Testis (tissue), 3 donors: ENCODE measurements around the gene MEF2A. TPM values are rescaled to one million over a fixed set of nuclear protein-coding genes. Genes with fewer than 3 reads are reported as not detected.

Experiments used
- DNase-seq: peaks from one replicate; pipeline ENCODE4 v3.0.0-alpha.2; 2019
- H3K27ac ChIP-seq, 2 donors: fragments of 200-600 bp; sonication (generic); one replicate each; pipeline ENCODE4 v1.5.1; 2019
- H3K27me3 ChIP-seq: fragments of 200-600 bp; sonication (generic); one replicate; pipeline ENCODE4 v1.5.1; 2019
- H3K36me3 ChIP-seq: fragments of 200-600 bp; sonication (generic); one replicate; pipeline ENCODE4 v1.5.1; 2017; ENCODE audit warnings: low read depth; ENCODE audit errors: missing control alignments
- H3K4me1 ChIP-seq: fragments of 200-600 bp; sonication (generic); one replicate; pipeline ENCODE4 v1.5.1; 2019
- H3K4me3 ChIP-seq, 2 donors: fragments of 200-600 bp; sonication (generic); one replicate each; pipeline ENCODE4 v1.5.1; 2017 to 2019
- H3K9me3 ChIP-seq: fragments of 200-600 bp; sonication (generic); one replicate; pipeline ENCODE4 v1.5.1; 2017
- CTCF ChIP-seq, 3 experiments: fragments of 450-650 bp in 2 of 3; fragments of 200-600 bp in 1 of 3; sonication (generic) in 1 of 3; IDR thresholded peaks; one replicate each; pipeline ENCODE4 v1.5.1; 2016 to 2019; ENCODE audit warnings: antibody characterized with exemption in 3 of 3, mild to moderate bottlenecking in 2 of 3, moderate library complexity in 1 of 3
- POLR2A ChIP-seq: fragments of 450-650 bp; IDR thresholded peaks from one replicate; pipeline ENCODE4 v1.6.1; 2017; ENCODE audit warnings: antibody characterized with exemption, mild to moderate bottlenecking, moderate library complexity
- WGBS, 2 donors: methylation state at CpG; one replicate each; pipeline ENCODE4 v1.1.5; 2018; 5-methylcytosine and 5-hydroxymethylcytosine counted together
- intact Hi-C: fragments of 100-400 bp; cut with DNase I; formaldehyde crosslinking; loops from one replicate; pipeline ENCODE4 v1.15.1; 2023; ENCODE audit warnings: low total_unique reads
- polyA plus RNA-seq: library from polyadenylated mRNA; stranded (reverse); fragments of 350-450 nt; fragmentation: Illumina TruSeq; extraction: RNeasy Lipid Tissue Mini Kit (QIAGEN cat#74804); gene quantifications from one replicate; pipeline ENCODE4 v1.2.3, GENCODE V29; 2014; ENCODE audit warnings: low read depth, low replicate concordance; ENCODE audit not compliant: insufficient read depth
- total RNA-seq, 2 donors: library from RNA; depleted of rRNA; stranded (reverse); fragments of >200 nt; gene quantifications; one replicate each; pipeline ENCODE4 v1.2.3, GENCODE V29; 2016

Gene MEF2A
- total and polyA plus RNA-seq, 3 donors from 2014 or later, result 33.7 to 68.9 (median 67.9) TPM

GRCh38 chr15:99574502-99574901 lies 8.7 kb downstream of the MEF2A start:
- no peak for DNase-seq
- 93 to 98% methylated on average over 6 of the region's 6 CpGs for WGBS, 2 donors
- Histone ChIP-seq H3K9me3 (no peaks in the 10 kb centered on the region), H3K27me3 (no peaks in the 10 kb centered on the region), H3K36me3 (no peaks in the 10 kb centered on the region), H3K4me1 (no peaks in the 10 kb centered on the region), H3K27ac (no peak overlapping the region), H3K4me3 (no peak overlapping the region)
- intact Hi-C loops, result no loop called here
- no peak for TF ChIP-seq CTCF (IDR thresholded peaks at IDR 0.05)
- TF ChIP-seq POLR2A, result no peak

- TF ChIP-seq CTCF (IDR thresholded peaks at IDR 0.05), result no peak
- intact Hi-C loops, result no loop called here
- no peaks in the 10 kb centered on the region for H3K36me3 ChIP-seq
- peaks cover 5% of the 10 kb centered on the region for H3K4me1 ChIP-seq
- no peak overlapping the region for H3K27ac ChIP-seq
- DNase-seq, result no peak
- no peaks in the 10 kb centered on the region for H3K27me3 ChIP-seq
- no peaks in the 10 kb centered on the region for H3K9me3 ChIP-seq
- H3K4me3 ChIP-seq, result no peak overlapping the region
These were observed 13.0 kb downstream of the MEF2A start for GRCh38 chr15:99578809-99579208.

- DNase-seq, result no peak
These were observed 14.3 kb downstream of the MEF2A start for GRCh38 chr15:99580076-99580475.

GRCh38 chr15:99582508-99582960 lies 16.8 kb downstream of the MEF2A start:
- Histone ChIP-seq H3K27ac (no peak overlapping the region), H3K36me3 (no peaks in the 10 kb centered on the region), H3K4me1 (peaks cover 5% of the 10 kb centered on the region), H3K9me3 (no peaks in the 10 kb centered on the region), H3K4me3 (no peak overlapping the region), H3K27me3 (no peaks in the 10 kb centered on the region)
- TF ChIP-seq POLR2A (no peak), CTCF (IDR thresholded peaks at IDR 0.05) (no peak)
- 67 to 82% methylated on average over 4 of the region's 4 CpGs for WGBS, 2 donors
- intact Hi-C loops, result no loop called here
- no peak for DNase-seq

More at GRCh38 chr15:99580076-99580475, 14.3 kb downstream of the MEF2A start:
- 86 to 91% methylated on average over 3 of the region's 3 CpGs for WGBS, 2 donors
- intact Hi-C loops, result no loop called here
- TF ChIP-seq CTCF (IDR thresholded peaks at IDR 0.05) (no peak), POLR2A (no peak)
- no peaks in the 10 kb centered on the region for H3K36me3 ChIP-seq
- H3K9me3 ChIP-seq, result no peaks in the 10 kb centered on the region
- H3K4me1 ChIP-seq, result peaks cover 5% of the 10 kb centered on the region
- no peak overlapping the region for H3K4me3 ChIP-seq
- H3K27ac ChIP-seq, result no peak overlapping the region
- no peaks in the 10 kb centered on the region for H3K27me3 ChIP-seq

GRCh38 chr15:99584081-99584600 lies 18.4 kb downstream of the MEF2A start:
- Histone ChIP-seq H3K4me1 (peaks cover 5% of the 10 kb centered on the region), H3K4me3 (no peak overlapping the region), H3K9me3 (no peaks in the 10 kb centered on the region), H3K27ac (no peak overlapping the region), H3K36me3 (no peaks in the 10 kb centered on the region), H3K27me3 (no peaks in the 10 kb centered on the region)
- WGBS, 2 donors, result 86 to 92% methylated on average over 2 of the region's 2 CpGs
- intact Hi-C loops, result no loop called here
- DNase-seq, result no peak
- no peak for TF ChIP-seq POLR2A
- TF ChIP-seq CTCF (IDR thresholded peaks at IDR 0.05), result no peak
